GM19455 (cell line): ENCODE measurements around the gene SEZ6.

Experiments
- ATAC-seq: cut with Tn5 transposase; IDR thresholded peaks from one replicate; pipeline ENCODE4 v1.9.1; 2021; ENCODE audit not compliant: unreplicated experiment

Gene SEZ6

GRCh38 chr17:28978356-28978964 lies 27.4 kb downstream of the SEZ6 start:
- no peak for ATAC-seq

- no peak for ATAC-seq
Measured at GRCh38 chr17:28977659-28978355, 28.0 kb downstream of the SEZ6 start.

- no peak for ATAC-seq
Measured at GRCh38 chr17:28975646-28976045, 30.2 kb downstream of the SEZ6 start.

GRCh38 chr17:28975031-28975430 lies 30.8 kb downstream of the SEZ6 start:
- no peak for ATAC-seq

GRCh38 chr17:28974451-28974850 lies 31.4 kb downstream of the SEZ6 start:
- no peak for ATAC-seq

GRCh38 chr17:28973425-28973824 lies 32.4 kb downstream of the SEZ6 start:
- ATAC-seq = no peak

- ATAC-seq = no peak
Measured at GRCh38 chr17:28972437-28972836, 33.4 kb downstream of the SEZ6 start.

- no peak for ATAC-seq
Measured at GRCh38 chr17:28970879-28971278, 35.0 kb downstream of the SEZ6 start.

- no peak for ATAC-seq
Measured at GRCh38 chr17:28969706-28970393, 36.0 kb downstream of the SEZ6 start.

GRCh38 chr17:28968914-28969295 lies 36.9 kb downstream of the SEZ6 start:
- ATAC-seq = no peak

- ATAC-seq = no peak
Measured at GRCh38 chr17:28968231-28968913, 37.5 kb downstream of the SEZ6 start.

- ATAC-seq = no peak
Measured at GRCh38 chr17:28967221-28968135, 38.4 kb downstream of the SEZ6 start.

GRCh38 chr17:28963841-28964240 lies 42.0 kb downstream of the SEZ6 start:
- no peak for ATAC-seq

GRCh38 chr17:28963055-28963611 lies 42.7 kb downstream of the SEZ6 start:
- no peak for ATAC-seq

- ATAC-seq = no peak
Measured at GRCh38 chr17:28961391-28961790, 44.4 kb downstream of the SEZ6 start.

- ATAC-seq = no peak
Measured at GRCh38 chr17:28960256-28961061, 45.4 kb downstream of the SEZ6 start.

GRCh38 chr17:28959471-28959871 lies 46.4 kb downstream of the SEZ6 start:
- ATAC-seq = no peak

GRCh38 chr17:28958820-28959455 lies 46.9 kb downstream of the SEZ6 start:
- ATAC-seq = no peak

GRCh38 chr17:28957992-28958355 lies 47.9 kb downstream of the SEZ6 start:
- ATAC-seq = no peak
